ENCODE measurements around the gene OAT.
"Not testable (repeated sequence)": the region's sequence is repeated elsewhere in the genome, so short reads cannot be mapped to it uniquely, and the experiment has no call there.

The OAT gene

DNA sequence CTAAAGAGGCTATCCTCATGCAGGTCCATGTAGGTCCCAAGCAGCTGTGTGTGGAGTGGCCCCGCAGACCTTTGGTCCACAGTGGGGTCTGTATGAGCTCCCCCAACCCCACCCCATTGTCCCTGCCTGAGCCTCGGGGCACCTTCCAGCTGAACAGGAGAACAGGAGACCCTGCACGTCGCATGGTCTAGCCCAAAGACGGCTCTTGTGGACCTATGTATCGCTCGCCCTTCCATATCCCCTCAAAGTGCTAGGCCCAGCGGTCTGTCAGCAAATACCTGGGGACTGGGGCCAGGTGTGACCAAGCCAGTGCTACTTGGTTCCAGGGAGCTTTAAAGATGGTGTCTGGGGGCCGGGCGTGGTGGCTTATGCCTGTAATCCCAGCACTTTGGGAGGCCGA is 43.0 kb downstream of the OAT start:
- DNase-seq: no peak

DNA sequence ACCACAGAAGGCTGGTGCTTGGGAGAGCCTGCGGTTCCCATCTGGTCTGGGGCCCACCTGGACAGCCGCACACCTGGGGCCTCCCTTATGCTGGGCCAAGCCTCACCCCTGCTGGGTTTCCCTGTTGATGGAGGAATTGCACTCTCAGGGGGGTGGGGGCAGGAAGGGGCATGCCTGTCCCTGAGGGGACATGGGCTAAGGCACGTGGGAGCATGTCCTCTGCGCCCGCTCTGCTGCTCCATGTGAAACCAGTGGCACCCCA is 43.4 kb downstream of the OAT start:
- no peak for DNase-seq

GRCh38 chr10:124374535-124375352 is 44.0 kb downstream of the OAT start:
- no peak for DNase-seq

DNA sequence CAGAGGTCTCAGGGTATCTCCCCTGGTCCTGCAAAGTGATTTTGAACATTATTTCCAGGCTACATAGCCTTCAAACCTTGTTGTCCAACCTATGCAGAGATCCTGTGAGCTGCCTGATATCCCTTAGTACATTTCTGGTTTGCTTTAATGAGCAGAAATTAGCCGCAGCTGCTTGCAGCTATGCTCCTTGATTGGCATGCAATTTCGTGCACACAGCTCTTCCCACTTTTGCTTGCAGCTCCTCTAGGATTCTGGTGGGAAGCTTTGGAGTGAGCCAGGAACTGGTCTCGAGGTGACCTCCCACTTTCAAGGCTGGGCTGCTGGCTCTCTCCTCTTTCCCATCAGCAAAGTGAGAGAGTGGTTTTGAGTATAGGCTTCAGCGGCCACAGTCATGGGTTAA is 45.8 kb downstream of the OAT start:
- DNase-seq: no peak

- no peak for DNase-seq
Observed at GRCh38 chr10:124370426-124370825, 48.3 kb downstream of the OAT start.

DNA sequence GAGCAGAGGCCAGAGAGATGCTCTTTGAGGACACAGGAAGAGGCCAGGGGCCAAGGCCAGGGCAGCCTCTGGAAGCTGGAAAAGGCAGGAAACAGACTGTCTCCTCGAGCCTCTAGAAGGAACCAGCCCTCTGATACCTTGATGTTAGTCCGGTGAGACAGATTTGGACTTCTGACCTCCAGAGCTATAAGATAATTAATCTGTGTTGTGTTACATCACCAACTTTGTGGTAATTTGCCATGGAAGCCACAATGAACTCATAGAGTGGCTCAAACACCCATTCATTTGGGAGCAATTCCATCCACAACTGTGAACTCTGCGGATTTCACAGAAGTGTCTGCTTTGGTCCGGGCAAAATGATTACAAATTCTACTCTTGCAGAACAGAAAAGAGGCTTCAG is 48.7 kb downstream of the OAT start:
- DNase-seq: no peak

GRCh38 chr10:124369533-124369932 is 49.2 kb downstream of the OAT start:
- DNase-seq: not testable (repeated sequence)

DNA sequence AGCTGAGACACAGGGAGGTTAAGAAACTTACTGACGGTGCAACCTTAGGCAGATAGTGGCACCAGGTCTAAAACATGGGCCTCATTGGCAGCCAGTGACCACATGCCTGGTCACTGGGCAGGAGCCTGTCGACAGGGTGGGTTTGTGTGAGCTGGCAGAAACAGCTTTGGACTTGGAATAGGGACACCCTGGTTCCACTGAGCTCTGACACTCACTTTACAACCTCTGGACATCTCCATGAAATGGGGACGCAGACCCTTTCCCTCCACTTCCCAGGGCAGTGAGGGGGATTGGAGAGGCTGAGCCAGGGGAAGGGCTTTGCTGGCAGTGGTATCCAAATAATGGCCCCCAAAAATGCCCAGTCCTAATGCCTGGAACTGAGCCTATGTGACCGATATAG is 49.7 kb downstream of the OAT start:
- DNase-seq: no peak

DNA sequence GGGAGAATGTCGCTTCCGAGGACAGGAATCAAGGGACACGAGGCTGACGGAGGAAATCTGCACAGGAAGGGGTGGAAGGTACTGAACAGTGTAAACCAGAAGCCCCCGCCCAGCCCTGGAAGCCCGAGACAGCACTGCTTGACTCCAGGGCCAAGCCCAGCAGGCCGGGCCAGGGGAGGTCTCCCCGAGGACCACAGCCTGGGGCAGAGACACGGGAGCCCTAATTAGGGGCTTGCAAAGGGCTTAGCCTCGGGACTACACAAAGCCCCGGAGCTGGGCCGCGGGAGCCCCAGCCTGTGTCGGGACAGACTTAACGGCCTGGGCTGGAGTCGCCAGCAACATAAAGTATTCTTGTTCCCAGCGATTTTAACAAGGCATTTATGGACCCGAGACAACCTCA is 50.8 kb downstream of the OAT start:
- no peak for DNase-seq

DNA sequence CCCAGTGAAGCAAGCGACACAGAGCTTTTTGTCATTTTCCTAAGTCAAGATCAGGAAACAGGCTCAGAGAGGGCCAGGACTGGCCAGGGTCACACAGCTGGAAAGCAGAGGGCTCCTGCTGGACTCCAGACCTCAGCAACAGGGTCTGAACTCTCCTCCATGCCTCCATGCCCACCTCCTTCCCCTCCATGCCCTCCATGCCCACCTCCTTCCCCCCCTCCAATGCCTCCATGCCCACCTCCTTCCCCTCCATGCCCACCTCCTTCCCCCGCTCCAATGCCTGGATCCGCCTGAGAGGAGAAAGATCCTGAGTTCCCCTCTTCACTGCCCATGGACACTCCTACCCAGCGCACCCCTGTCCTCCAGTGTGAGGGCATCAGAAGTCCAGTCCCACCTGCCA is 51.3 kb downstream of the OAT start:
- DNase-seq: no peak

- DNase-seq: no peak
Observed at GRCh38 chr10:124366825-124367224, 51.9 kb downstream of the OAT start.

- DNase-seq: no peak
Observed at GRCh38 chr10:124366343-124366742, 52.4 kb downstream of the OAT start.

- DNase-seq: no peak
Observed at GRCh38 chr10:124364674-124365073, 54.0 kb downstream of the OAT start.

DNA sequence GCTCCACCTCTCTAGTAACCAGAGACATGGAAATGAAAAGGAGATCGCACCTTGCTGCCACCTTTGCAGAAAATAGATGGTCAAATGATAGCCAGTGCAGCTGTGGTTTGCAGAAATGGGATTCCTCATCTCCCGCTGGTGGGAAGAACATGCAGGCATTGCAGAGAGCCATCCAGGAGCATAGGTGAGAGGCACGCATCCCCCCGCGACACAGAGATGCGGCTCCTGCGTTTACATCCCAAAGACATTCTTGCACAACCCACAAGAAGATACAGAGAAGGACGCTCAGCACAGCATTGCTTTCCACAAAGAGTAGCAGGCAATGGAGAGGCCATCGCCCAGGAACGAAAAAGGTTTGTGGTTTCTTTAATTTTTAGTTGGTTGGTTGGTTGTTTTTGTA is 56.2 kb downstream of the OAT start:
- no peak for DNase-seq

GRCh38 chr10:124359336-124359832 is 59.3 kb downstream of the OAT start:
- DNase-seq: no peak

DNA sequence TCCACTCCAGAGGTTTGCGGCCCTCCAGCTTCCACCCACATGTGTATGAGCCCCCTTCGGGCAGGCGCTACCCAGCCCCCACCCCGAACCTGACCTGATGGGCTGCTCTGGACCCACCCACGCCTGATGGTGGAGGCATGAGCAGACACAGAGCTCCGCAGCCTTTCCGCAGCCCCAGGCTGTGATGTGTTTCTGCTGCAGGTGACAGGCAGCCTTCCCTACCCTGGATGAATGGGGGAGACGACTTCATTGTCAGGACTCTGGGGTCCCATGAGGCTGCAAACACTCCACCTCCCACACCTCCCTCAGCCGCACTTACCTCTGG is 61.2 kb downstream of the OAT start:
- no peak for DNase-seq

DNA sequence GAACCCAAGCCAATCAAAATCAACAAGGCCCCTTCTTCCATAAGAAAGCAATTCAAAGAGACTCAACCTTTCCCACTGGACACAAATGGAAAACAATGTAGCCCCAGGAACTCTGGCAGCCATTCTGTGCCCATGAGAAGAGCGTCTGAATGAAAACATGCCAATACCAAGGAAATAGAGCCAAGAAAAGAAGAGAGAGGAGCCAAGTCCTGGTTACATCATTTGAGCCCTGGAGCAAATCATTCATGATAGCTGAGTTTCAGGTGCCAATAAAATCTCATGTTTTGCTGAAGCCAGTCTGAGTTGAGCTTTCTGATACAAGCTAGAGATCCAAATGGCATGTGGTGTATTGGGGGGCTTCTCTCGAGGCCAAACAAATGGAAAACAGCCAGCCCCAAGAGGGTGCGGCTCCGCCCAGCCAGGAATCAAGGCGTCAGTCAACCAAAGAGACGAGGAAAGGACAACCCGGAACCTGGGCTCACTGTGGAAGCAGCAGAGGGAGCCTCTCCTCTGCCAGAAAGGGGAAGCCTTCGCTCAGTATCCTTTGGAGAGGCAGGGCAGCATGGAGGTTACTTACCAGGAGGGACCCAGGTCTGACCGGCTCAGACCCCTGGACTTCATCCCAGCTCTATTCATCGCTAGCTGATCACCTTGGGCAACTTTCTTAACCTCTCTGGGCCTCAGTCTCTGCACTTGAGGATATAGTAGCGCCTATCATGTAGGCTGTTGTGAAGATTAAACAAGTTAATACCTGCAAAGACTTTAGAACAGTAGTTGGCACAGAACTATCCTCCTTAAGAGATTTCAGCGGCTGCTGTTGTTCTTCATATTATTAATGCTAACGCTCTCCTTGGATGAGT is 61.8 kb downstream of the OAT start:
- no peak for DNase-seq

- no peak for DNase-seq
Observed at GRCh38 chr10:124354411-124355382, 64.0 kb downstream of the OAT start.

- DNase-seq: no peak
Observed at GRCh38 chr10:124353896-124354295, 64.8 kb downstream of the OAT start.

GRCh38 chr10:124353091-124353815 is 65.5 kb downstream of the OAT start:
- no peak for DNase-seq

DNA sequence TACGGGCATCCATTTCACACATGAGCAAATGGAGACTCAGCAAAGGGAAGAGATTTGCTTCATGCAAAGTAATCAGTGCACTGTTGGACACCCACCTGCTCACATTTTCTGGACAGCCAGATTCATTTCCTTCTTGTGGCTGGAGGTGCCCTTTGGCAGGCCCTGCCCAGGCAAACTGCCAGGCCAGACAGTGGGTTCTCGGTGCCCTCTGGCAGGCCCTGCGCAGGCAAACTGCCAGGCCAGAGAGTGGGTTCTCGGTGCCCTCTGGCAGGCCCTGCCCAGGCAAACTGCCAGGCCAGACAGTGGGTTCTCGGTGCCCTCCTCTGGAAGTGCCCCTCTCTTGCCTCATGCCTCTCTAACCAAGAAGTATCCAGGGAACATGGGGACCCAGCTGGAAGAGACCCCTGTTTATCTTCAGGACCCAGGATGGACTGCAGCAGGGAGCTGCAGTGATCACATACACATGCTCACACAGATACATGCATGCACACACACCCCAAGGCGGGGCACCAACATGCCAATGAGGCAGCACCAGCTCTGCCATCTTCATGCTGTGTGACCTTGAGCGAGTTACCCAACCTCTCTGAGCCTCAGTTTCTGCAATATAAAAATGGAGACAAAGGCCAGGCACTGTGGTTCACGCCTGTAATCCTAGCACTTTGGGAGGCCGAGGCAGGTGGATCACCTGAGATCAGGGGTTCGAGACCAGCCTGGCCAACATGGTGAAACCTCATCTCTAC is 67.1 kb downstream of the OAT start:
- DNase-seq: no peak

GRCh38 chr10:124350806-124351205 is 67.9 kb downstream of the OAT start:
- no peak for DNase-seq

Measured in cerebellar nuclear complex (tissue), 1 donor.